ENCODE data around the gene NR2C1.

GRCh38 chr12:94997726-94998125 lies 75.7 kb downstream of the NR2C1 start:
- TF ChIP-seq POLR2A (IDR thresholded peaks at IDR 0.05) = no peak
- TF ChIP-seq, protein P1, sequence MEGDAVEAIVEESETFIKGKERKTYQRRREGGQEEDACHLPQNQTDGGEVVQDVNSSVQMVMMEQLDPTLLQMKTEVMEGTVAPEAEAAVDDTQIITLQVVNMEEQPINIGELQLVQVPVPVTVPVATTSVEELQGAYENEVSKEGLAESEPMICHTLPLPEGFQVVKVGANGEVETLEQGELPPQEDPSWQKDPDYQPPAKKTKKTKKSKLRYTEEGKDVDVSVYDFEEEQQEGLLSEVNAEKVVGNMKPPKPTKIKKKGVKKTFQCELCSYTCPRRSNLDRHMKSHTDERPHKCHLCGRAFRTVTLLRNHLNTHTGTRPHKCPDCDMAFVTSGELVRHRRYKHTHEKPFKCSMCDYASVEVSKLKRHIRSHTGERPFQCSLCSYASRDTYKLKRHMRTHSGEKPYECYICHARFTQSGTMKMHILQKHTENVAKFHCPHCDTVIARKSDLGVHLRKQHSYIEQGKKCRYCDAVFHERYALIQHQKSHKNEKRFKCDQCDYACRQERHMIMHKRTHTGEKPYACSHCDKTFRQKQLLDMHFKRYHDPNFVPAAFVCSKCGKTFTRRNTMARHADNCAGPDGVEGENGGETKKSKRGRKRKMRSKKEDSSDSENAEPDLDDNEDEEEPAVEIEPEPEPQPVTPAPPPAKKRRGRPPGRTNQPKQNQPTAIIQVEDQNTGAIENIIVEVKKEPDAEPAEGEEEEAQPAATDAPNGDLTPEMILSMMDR (IDR thresholded peaks at IDR 0.05) = no peak
